Islet of Langerhans (tissue), 1 donor: ENCODE measurements around the gene MYBL2.

Experiments used
- FAIRE-seq: peaks from one replicate; lab custom pipeline; 2011; peaks lifted over from hg19 to GRCh38; lab: Jason Lieb, UNC

MYBL2 gene

DNA sequence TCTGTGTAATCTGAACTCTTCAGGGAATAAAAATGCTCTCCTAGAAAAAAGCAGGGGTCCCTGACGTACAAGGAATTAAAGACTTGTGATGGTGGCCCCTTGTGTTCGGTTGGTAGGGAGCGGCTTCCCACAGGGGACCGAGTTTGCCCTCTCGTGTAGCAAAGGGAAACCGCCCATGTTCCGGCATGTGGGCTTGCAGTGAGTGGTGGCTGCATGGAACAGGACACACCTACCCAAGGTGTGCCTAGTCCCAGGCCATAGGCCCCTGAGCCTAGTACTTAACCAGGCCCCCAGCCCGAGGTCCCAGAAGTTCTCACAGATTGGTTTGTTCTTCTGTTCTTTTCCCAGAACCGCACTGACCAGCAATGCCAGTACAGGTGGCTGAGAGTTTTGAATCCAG lies 15.5 kb downstream of the MYBL2 start:
- no peak for FAIRE-seq

DNA sequence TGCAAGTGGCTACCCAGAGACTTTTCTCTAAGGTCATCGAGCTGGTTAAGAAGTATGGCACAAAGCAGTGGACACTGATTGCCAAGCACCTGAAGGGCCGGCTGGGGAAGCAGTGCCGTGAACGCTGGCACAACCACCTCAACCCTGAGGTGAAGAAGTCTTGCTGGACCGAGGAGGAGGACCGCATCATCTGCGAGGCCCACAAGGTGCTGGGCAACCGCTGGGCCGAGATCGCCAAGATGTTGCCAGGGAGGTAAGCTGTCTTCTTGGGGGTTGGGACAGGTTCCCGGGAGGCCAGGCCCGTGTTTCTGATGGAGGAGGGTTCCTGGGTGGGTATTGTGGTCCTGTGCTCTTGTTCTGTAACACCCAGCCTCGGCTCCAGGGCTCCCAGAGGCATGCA lies 19.9 kb downstream of the MYBL2 start:
- no peak for FAIRE-seq

DNA sequence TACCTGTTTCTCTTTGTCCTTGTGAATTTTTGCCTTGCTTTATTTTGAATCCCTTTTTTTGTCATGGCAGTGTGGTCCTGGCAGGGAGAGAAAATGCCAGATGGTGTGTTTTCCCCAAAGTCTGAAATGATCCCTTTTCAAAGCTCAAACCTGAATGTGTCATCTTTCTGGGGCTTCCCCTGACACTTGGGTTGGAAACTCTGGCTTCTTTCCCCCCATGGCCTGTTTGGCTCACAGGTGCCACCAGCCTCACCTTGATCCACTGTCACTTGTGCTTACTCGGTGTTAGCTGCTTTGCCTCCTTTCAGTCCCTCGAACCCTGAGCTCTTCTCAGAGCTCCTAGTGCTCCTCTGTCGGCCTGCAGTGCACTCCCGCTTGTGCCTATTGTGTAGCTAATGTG lies 22.3 kb downstream of the MYBL2 start:
- no peak for FAIRE-seq

DNA sequence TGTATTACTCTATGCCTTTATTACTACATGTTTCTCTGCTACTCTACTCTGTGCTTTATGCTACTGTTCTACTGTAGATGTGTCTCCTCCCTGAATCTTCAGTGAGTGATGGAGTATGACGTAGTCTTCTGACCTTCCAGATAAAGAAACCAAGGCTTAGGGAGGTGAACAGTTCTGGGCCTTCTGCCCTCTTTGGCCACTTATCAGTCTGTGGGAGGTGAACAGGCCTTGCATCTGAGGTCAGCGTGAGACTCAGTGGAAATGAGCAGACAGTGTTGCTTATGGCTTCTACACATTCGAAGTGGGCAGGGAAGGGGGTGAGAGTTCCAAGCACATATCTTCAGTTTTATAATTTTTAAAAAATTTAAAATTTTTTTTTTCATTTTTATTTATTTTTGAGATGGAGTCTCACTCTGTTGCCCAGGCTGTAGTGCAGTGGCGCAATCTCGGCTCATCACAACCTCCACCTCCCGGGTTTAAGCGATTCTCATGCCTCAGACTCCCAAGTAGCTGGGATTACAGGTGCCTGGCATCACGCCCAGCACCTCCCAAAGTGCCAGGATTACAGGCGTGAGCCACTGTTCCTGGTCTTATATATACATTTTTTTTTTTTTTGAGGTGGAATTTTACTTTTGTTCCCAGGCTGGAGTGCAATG lies 24.2 kb downstream of the MYBL2 start:
- FAIRE-seq = no peak

DNA sequence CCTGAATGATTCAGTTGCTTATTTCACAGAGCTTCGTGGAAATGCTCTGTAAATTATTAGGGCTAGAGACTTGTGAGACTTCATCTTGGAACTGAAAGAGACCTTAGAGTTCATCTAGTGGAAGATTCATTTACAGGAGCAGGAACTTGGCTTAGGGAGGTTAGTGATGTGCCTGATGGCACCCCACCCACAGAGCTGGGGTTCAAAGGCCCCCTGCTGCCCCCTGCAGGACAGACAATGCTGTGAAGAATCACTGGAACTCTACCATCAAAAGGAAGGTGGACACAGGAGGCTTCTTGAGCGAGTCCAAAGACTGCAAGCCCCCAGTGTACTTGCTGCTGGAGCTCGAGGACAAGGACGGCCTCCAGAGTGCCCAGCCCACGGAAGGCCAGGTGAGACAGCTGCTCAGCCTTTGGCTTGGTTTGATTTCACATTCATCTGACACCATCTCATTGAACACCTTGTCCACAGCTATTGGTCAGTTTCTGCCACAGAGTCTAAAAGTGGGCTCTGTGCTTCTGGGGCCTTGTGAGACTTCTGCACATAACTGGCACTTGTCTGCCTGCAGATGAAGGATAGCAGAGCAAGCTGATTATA lies 25.1 kb downstream of the MYBL2 start:
- FAIRE-seq = no peak

DNA sequence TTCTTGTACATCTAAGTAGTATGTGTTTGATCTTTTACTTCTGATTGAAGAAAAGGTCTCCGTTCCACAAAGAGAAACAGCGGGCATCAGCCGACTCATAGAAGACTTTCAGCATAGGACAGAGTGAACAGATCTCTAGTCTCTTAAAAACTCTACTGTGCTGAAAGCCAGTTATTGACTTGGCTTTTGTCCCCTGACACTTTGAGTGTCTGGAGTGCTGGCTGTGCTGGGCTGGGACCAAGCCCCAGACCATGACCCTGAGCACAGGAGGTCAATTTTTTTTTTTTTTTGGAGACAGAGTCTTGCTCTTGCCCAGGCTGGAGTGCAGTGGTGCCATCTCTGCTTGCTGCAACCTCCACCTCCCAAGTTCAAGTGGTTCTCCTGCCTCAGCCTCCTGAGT lies 27.8 kb downstream of the MYBL2 start:
- no peak for FAIRE-seq

DNA sequence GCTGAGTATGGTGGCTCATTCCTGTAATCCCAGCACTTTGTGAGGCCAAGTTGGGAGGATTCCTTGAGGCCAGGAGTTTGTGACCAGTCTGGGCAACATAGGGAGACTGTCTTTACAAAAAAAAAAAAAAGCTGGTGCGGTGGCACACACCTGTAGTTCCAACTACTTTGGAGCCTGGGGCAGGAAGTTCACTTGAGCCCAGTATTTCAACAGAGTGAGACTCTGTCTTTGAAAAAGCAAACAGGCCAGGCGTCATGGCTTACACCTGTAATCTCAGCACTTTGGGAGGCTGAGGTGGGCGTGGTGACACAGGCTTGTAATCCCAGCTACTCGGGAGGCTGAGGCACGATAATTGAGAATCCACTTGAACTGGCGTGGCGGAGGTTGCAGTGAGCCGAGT lies 28.7 kb downstream of the MYBL2 start:
- no peak for FAIRE-seq

DNA sequence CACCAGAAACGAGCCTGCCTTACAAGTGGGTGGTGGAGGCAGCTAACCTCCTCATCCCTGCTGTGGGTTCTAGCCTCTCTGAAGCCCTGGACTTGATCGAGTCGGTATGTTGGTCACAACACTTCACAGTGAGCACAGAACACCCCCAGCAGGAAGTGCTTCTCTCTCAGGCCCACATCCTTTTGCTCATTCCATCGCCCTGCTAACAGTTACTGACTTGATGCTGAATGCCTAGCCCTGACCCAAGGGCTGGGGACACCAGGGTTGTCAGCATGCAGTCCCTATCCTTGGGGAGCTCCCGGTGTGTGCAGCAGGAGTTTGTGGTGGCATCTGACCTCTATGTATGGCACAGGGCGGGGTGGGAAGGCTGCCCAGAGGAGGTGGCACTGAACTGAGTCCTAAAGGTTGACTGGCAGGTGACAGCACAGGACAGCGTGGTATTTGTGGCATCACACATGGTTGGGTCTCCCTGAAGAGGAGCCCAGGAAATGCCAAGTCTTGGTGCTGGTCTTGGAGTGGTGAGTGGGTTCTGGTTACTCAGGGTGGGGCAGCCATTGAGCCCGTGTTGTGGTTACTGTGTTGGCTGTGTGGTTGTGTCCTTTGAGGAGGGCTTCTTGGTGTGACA lies 33.1 kb downstream of the MYBL2 start:
- FAIRE-seq = no peak

DNA sequence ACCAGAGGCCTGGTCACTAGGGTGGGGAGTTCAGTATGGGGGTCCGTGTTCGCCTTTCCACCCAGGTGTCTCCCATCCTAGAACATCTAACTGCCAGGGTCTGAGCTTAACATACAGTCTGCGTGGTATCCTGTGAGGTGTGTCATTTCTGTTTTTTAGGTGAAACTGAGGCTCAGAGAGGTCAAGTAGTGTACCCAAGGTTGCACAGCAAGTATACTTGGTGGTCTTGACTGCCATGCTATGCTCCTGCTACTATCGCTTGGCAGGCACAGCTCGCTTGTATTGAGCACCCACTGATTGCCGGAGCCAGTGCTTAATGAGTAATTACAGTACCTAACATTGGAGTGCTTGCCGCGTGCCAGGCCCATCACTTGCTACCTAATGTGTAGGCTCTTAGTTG lies 33.7 kb downstream of the MYBL2 start:
- FAIRE-seq = no peak

DNA sequence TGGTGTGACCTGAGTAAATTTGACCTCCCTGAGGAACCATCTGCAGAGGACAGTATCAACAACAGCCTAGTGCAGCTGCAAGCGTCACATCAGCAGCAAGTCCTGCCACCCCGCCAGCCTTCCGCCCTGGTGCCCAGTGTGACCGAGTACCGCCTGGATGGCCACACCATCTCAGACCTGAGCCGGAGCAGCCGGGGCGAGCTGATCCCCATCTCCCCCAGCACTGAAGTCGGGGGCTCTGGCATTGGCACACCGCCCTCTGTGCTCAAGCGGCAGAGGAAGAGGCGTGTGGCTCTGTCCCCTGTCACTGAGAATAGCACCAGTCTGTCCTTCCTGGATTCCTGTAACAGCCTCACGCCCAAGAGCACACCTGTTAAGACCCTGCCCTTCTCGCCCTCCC lies 35.6 kb downstream of the MYBL2 start:
- FAIRE-seq = no peak

DNA sequence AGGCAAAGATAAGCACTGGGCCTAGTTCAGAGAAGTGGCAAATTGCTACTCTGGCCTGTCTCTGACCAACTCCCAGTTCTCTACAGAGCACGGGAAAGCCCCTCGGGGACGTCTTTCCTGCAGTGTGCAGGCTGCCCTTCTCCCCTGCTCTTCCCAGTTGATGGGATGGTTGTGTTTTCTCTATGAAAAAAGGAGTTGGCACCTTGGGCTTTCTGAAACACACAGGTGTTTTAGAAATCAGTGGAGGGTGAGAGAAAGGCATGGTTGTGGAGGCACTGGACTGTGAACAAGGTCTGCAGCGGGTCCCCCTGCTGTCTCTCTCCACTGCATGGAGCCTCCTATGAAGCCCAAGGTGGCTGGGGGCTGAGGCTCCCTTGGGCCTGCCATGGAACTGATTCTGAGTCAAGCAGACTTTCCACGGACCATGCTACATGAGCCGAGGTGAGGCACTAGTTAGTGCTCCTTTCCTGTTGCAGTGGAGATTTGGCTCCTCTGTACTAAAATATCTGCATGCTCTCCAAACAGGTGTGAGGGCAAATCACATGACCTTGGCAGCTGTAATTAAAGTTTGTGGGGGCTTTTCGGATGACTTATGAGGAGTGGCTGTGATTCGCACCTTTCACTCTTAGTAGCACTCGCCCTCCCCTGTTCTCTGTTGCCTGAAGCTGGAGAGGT lies 43.6 kb downstream of the MYBL2 start:
- no peak for FAIRE-seq

DNA sequence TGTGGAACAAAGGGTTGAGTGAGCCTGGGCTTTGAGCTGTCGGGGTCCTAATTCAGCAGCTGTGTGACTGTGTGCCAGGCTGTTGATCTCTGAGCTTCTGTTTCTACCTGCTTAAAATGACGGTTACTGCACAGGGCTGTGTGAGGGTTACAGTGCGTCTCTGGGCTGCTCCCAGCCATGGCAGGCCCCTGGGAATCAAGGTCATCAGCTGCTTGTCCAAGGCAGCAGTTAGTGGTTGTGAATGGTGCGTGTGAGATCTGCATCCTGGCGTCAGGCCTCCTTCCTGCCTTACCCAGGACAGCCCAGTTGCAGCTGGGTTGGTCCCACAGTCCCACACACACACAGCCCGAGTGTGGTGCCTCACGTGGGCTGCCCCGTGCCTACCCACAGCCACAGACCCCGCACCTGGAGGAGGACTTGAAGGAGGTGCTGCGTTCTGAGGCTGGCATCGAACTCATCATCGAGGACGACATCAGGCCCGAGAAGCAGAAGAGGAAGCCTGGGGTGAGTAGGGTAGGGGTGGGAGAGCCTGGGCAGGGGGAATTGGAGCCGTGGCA lies 44.3 kb downstream of the MYBL2 start:
- FAIRE-seq = no peak

DNA sequence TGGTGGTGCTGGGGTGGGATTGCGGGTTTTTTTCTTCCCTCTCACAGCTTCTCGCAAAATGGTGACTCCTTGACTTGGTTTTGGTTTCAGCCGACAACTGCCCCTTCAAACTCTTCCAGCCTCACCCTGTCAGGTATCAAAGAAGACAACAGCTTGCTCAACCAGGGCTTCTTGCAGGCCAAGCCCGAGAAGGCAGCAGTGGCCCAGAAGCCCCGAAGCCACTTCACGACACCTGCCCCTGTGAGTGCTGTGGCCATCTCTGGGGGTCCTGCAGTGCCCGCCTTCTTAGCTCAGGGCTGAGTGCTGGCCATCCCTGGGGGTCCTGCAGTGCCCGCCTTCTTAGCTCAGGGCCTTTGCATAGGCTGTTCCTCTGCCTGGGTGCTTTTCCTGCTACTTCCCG lies 48.1 kb downstream of the MYBL2 start:
- no peak for FAIRE-seq

DNA sequence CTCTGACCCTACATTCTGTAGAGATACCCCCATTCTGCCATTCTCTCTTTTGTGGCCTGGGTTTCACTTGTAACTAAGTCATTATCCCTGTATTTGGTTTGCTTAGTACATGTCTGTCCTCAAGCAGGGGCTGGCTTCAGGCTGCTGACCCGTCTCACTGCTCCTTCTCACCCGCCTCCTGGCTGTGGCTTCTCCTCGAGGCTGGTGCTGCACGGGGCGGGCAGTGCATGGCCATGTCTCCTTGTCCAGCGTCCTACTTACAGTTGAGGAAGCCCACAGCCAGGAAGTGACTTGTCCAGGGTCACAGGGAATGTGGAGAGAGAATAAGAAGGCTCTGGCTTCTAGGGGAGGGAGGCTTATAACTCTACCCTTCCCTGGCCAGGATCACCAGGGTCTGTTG lies 48.6 kb downstream of the MYBL2 start:
- no peak for FAIRE-seq

DNA sequence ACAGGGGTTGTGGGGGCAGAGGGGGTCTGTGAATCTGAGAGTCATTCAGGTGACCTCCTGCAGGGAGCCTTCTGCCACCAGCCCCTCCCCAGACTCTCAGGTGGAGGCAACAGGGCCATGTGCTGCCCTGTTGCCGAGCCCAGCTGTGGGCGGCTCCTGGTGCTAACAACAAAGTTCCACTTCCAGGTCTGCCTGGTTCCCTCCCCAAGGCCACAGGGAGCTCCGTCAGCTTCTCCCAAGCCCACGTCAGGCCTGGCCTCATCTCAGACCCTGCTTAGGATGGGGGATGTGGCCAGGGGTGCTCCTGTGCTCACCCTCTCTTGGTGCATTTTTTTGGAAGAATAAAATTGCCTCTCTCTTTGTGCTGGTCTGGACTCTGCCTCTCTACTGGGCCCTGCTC lies 49.2 kb downstream of the MYBL2 start:
- no peak for FAIRE-seq

DNA sequence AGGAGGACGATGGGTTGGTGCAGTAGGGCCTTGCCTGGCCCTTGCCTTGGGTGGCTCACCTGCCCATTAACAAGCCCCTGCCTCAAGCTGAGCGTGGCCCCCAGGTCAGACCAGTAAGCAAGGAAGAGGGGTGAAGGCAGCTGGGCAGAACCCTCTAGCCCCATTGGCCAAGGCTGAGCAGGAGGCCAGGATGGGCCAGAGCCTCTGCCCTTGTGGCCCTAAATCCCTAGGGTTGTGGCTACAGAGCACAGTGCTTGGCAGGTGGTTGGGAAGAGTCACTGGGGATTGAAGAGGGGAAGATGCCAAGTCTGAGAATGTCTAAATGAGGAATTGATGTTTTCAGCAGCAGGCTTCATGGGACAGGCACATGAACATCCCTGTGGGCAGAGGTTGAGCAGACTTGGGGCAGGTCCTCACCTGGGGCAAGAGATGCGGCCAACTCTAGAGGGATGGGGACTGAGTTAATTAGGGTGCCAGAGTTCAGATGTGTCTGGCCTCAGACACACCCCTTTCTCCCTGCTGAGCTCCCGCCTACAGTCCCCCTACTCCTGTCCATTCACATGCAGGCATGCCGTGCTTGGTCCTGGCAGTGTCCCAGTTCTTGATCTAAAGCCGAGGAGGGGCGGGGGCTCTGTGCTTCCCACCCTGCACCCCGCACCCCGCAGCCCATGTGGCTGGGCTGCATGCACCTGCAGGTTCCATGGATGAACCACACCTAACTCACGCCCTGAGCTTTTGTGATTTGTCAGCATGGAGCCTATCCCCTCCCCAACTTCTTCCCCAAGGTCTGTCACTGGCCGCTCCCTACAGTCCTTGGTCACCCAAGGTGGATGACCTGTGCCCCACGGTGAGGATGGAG lies 50.1 kb downstream of the MYBL2 start:
- FAIRE-seq = no peak

DNA sequence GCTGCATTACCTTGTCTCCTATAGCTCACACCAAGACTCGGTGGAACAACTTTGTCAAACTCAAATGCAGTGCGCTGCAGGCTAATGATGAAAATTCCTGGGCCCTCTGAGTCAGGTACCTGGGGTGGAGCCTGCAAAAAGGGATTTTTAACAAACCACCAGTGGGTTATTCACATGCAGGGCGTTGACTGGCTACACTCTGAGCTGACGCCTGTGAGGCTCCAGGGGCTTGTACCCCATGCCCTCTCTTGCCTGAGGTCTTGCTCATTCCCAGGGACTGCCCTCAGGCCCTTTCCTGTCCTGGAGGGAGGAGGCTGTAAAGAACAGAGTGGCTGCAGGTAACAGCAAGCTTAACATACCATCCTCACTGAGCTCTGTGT lies 50.7 kb downstream of the MYBL2 start:
- no peak for FAIRE-seq

DNA sequence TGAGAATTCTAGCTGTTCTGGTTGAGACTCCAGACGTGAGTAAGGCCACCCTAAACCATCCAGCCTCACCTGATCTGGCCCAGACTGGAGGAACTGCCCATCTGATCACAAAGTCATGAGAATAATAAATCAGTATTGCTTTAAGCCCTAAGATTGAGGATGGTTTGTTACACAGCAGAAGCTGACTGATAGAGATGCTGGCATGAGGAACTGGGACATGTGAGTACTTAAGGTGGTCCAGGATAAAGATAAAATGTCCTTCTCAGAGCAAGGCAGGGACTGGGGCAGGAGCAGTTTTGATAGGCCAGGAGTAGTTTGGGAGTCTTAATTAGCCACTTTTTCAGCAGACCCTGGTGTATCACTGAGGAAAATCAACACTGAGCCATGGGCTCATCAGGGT lies 53.1 kb downstream of the MYBL2 start:
- no peak for FAIRE-seq

DNA sequence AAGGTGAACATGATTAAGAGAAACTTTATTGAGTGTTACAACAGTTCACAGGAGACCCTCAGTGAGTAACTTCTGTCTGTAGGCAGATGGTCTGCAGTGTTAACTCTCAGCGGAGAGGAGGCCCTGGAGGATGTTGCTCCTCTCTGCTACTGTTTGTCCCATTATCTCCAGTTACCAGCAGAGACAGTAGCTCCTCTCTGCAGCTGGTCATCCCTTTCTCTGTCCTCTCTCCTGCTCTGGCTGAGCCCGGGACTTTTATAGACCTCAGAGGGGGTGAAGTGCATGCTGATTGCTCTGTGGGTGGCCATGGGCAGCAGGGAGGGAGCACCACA lies 54.1 kb downstream of the MYBL2 start:
- no peak for FAIRE-seq

DNA sequence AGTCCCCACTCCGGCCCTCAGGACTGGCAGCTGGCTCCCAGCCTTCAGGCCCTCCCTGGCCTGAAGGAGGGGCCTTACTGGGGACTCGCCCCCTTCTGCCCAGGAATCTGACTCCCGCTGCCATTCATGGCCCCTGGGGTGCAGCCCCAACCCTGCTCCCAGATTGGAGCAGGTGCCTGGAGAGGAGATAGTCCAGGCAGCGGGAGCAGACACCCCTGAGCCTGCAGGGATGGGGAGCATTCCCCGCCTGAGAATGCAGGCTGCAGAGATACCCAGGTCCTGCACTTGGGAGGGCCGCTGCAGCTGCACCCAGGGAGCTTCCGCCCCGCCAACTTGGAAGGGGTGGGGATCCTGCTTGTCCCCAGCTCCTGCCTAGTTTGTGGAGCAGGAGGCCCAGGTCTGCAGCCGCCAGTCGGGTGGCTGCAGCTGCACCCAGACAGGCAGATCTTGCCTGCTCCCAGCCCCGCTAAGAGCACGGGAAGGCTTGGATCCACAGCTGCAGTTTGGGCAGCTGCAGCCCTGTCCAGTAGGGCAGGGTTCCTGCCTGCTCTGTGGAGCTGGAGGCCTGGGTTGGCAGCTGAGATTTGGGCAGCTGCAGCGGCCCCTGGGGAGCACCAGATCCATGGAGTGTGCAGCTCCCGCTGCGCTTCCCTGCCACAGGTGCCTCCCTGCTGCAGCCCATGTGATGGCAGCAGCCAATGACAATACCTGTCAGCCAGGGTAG lies 54.7 kb downstream of the MYBL2 start:
- no peak for FAIRE-seq

DNA sequence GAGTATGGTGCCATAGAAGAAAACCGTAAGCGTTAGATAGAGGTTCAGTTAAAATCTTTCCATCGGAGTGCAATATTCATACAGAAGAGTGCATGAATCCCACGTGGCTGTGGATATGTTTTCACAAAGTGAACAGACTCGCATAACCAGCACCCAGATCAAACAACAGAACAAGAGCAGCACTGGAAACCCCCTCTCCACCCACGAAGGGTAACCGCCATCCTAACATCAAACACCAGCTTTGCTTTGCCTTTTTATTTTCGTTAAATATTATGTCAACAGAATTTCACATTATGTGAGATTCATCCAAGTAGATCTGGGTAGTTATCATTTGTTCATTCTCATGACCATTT lies 55.2 kb downstream of the MYBL2 start:
- FAIRE-seq = no peak

DNA sequence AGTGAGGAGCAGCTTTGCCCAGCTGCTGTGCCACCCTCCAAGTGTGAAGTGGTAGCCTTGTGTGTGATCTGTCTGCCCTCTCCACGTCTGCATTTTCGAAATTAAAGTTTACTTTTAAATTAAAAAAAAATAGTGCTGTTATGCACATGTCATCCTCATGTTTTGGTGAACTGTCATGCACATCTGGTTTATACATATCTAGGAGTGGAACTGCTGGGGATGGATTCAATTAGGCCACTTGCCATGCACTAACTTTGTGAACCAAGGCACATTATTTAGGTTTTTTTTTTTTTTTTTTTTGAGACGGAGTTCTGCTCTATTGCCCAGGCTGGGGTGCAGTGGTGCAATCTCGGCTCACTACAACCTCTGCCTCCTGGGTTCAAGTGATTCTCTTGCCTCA lies 56.3 kb downstream of the MYBL2 start:
- no peak for FAIRE-seq
